ENCODE data around the gene ABL2.

Gene ABL2

DNA sequence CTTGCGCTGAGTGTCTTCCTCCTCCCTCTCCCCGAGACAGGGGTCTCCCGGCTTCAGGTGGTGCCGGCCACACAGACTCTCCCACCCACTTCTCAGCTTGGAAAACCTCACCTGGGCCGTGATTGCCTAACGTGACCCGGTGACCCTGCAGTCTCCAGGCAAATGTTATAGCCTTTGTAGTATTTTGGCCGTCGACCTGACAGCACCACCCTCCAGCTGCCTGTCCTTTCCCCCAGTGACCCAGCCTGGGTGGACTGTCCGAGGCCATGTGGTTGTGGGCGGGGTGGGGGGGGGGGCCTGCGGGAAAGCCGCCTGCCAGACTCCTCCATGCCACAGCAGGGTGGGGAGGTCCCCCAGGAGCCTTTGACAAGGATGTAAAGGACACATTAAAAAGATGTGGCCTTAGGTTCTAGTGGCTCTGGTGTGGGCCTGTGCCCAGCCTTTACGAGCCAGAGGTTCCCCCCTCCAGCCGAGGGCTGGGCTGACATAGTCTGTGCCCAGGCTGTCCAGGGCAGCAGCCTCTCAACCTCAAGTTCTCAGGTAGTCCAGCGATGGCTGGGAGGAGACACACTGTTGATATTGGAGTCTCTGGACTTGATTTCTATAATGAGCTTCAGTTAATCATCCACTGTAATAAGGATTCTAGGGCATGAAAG is 139.5 kb downstream of the ABL2 start:
- DNase-seq: no peak

DNA sequence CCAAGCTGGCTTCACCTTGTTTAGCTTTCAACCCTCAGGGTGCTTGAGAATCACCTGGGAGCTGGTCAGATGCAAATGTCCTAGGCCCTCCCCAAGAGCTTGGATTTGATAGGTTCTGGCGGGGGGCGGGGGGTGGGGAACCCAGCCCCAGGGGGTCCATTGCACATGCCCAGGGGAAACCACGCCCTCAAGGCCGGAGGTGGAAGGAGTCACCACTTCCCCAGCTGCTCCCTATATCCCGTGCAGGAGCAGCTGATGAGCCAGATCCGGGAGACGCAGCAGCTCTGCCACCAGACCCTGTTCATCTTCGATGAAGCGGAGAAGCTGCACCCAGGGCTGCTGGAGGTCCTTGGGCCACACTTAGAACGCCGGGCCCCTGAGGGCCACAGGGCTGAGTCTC is 141.8 kb downstream of the ABL2 start:
- no peak for DNase-seq

DNA sequence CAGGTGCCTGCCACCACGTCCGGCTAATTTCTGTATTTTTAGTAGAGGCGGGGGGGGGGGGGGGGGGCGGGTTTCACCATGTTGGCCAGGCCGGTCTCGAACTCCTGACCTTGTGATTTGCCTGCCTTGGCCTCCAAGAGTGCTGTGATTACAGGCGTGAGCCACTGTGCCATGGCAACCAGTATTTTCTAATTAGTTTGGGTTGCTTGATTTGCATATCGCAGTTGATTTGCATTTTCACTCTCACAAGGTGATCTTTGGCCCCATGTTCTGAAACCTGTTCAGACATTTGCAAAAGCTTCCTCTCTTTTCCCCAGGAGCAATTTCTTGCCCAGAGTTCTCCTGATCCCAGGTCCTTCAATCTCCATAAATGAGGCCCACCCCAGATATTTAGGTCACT is 145.9 kb downstream of the ABL2 start:
- no peak for DNase-seq

DNA sequence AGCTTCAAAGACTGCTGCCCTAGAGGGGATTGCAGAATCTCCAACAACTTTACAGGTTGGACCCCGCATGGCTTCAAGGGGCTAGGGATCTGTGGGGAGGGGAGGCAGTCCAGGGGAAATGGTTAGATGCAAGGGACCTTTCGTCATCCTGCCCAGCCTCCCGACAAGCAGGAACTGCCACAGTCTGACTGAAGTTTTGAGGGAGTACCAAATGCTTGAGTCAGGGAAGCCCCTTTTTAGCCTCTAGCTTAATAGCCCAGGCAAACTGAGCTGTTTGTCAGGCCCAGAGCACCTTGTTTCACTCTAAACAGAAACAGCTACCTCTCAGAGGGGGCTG is 146.5 kb downstream of the ABL2 start:
- DNase-seq: no peak

DNA sequence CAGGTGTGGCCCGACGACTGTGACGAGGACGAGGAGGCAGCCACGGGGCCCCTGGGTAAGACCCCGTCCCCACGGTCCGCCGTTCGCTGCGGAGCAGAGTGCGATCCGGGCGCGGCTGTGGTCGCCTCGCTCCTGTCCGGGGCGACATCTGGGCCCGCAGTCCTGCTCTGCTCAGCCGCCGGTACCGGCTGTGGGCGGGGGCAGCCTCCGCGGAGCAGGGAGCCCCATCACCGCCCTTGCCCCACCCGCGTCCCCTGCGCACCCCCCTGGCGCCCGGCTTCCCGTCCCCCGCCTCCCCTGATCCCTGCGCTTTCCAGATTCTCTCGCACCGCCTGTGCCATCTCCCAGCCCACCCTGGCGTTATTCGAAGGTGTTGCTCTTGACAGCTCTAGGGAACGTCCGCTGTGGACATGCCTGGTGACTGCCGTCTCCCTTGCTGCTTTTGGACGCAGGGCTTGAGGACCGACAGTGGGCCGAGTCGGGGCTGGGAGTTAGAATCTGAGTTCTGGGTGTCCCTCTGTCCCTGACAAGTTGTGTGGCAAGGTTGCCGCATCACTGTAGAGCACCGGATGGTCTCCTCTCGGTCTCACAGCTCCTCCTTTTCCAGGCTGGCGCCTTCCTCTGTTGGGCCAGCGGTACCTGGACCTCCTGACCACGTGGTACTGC is 147.0 kb downstream of the ABL2 start:
- peak; percentile 25 to 31 for DNase-seq

DNA sequence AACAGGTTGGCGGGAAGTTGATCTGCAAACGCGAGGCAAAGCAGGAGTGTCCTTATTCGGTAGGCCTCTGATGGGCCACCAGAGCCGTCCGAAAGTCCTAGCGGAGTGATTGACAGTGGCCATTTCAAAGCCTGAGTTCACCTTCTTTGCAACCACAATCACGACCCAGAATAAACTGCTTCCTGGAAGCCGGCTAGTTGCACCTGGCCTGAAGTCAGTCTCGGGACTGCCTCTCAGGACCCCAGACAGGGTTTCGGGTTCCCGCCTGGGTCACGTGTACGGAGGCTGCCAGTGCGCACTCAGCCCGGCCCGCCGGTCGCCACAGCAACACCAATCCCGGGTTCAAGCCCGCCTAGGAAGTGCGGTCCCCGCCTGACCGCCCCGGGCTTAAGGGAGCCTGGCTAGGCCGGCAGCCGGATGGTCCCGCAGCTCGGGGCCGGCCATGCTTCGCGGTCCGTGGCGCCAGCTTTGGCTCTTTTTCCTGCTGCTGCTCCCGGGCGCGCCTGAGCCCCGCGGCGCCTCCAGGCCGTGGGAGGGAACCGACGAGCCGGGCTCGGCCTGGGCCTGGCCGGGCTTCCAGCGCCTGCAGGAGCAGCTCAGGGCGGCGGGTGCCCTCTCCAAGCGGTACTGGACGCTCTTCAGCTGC is 147.7 kb downstream of the ABL2 start, which contains the start of gene TOR3A:
Gene TOR3A (plus strand): TSS at position 384 of the 646 bp plus-strand sequence. CDS start 59 bp downstream, at position 443.
- peak; percentile 63 to 74 for DNase-seq

DNA sequence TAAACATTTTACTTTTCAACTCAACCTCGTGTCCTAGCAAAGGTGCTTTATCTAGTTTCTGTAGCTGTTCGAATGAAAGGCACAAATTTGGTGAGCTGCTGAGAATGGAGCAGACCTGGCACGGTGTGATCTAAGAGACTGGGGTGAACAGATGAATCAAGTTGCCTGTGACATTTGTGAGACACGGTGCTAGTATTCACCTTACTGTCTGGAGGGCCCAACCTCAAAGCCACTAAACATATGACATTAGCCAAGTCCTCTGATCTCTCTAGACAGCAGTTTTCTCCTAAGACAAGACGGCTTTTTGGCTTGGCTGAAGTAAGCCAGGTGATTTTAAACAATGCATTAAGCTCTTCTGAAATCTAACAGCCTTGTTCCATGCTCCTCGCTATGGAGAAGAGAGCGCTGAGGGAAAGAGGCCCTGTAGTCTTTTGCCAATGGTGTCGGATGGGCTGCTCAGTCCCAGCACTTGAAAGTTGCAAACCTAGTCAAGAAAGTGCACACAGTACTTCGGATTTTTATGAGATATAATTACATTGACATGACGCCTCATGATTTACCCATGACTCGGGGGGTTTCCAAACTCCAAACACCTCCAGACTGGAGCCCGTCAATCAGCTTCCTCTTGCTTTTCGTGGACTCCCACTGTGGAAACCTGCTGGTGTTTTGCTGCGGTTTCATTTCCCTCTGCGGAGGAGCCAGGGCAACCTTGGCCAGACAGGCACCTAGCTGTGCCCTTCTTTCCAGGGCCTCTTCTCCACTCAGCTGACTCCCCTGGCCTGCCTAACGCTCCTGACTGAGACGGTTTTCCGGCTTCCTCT is 148.4 kb downstream of the ABL2 start:
- peak; percentile 13 to 30 for DNase-seq

DNA sequence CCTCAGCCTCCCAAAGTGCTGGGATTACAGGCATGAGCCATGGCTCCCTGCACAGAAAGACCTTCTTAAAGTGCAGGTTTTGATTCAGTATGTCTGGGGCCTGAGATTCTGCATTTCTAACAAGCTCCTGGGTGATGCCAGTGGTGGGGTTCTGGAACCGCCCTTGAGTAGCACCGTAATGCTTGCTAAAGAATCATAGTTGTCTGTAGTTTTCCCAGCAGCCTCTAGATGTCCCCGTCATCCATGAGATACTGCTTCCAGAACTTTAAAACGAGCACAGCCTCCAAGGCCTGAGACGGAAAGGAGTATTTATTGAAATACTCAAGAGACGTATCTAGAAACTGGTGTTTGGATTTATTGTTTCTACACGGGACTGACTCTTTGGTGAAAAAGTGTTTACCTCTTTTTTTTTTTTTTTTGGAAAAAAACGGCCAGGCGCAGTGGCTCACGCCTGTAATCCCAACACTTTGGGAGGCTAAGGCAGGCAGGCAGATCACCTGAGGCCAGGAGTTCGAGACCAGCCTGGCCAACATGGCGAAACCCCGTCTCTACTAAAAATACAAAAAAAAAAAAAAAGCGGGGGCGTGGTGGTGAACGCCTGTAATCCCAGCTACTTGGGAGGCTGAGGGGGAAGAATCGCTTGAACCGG is 150.2 kb downstream of the ABL2 start:
- peak; percentile 13 to 40 for DNase-seq

DNA sequence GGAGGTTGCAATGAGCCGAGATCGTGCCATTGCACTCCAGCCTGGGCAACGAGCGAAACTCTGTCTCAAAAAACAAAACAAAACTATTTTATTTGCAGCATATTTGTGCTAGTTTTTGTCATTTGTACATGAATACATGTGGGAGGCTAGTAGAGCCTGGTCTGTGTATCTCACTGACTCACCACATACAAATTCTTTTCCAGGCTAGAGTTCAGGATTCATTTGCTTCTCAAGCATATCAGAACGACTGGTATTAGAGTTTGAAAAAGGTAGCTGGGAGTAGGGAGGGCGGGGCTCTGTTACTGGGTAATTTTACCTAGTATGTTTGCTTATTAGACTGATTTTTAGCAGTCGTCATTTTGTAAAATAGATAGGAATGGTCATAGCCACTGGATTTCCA is 152.1 kb downstream of the ABL2 start:
- no peak for DNase-seq

DNA sequence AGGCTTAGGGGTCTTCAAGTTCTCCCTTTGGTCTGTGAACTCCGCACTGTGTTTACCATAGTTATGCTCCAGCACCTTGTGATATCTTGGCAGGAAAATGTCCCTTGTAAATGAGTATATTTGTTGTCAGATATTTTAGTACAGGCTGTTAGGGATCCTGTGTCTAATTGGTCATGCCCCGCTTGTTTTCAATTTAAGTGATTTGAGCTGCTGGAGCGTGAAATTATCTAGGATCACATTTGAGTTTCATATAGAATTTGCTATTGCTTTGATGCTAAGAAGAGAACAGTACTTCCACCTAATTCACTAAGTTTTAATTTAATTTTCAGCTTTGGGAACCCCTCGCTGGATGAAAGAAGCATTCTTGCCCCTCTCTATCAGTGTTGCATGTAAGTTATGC is 163.0 kb downstream of the ABL2 start:
- DNase-seq: no peak

DNA sequence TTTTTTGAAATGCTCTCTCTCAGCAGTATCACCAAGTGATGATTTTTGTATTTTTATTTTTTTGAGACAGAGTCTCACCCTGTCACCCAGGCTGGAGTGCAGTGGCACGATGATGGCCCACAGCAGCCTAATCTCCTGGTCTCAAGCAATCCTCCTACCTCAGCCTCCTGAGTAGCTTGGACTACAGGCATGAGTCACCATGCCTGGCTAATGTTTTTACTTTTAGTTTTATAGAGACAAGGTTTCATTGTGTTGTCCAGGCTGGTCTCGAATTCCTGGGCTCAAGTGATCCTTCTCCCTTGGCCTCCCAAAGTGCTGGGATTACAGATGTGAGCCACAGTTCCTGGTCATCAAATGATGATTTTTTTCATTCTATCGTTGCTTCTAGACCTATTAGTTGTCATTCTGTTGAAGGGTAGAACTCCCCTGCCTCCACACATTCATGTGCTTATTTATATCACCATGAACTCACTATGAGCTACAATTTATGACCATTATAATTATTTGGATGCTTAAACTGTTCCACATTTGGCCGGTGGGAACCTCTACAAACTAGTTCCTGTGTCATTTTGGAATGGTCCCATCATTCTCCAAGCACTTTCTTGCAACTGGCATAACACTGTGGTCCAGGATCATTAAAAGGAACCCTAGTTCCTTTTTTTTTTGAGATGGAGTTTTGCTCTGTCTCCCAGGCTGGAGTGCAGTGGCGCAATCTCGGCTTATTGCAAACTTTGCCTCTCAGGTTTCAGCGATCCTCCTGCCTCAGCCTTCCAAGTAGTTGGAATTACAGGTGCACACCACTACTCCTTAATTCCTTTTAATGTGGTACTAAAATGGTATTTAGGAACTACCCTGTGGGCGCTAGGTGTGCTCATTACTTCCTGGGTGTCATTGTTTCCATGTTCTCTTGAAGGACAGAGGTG is 167.9 kb downstream of the ABL2 start:
- no peak for DNase-seq

DNA sequence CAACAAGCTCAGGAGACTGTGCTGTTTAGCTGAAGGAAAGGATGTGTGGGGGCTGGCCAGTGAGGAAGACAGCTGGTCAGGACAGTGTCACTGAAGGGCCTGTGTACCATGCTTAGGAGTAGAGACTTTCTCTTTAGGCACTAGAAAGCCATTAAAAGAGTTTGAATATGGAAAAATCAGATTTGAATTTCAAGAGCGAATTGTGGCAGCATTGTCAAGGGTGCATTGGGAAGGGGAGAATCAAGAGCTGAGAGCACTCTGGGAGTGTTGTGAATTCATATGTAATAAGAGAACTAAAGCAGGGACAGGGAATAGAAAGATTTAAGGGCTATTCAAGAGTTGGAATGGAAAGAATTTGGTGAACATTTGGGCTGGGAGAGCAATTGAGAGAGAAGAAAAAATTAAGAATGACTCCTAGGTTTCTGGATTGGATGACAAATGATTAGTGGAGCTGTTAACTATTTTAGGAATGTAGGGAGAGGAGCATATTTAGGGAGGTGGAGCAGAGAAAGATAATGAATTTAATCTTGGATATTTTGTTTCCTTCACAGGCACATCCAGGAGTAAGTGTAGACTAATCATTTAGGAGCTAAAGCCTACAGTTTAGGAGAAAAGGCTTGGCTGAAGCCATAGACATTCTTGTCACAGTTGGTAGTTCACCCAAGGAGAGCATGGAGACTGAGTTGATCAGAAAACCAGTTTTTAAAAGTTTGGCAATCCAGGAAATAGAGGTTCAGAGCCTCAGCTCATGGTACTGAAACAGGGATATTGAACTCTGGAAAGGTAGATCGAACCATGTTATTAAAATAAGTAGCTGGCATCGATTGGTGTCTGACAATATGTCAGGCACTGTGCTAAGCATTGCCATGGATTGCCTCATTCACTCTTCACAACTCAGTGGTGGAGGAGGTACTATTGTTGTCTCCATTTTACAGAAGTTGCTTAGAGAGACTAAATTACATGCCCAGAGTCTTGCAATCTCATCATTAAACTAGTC is 170.7 kb downstream of the ABL2 start:
- DNase-seq: no peak

DNA sequence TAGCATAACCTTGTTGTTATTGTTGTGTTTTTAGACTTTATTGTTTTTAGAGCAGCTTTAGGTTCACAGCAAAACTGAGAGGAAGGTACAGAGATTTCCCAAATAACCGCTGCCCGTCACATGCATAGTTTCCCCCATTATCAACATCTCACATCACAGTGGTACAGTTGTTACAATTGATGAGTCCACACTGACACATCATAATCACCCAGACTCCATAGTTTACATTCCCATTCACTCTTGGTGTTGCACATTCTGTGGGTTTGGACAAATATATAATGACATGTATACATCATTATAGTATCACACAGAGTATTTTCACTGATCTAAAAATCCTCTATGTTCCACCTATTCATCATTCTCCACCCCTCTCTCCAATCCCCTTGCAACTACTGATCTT is 173.5 kb downstream of the ABL2 start:
- DNase-seq: no peak

DNA sequence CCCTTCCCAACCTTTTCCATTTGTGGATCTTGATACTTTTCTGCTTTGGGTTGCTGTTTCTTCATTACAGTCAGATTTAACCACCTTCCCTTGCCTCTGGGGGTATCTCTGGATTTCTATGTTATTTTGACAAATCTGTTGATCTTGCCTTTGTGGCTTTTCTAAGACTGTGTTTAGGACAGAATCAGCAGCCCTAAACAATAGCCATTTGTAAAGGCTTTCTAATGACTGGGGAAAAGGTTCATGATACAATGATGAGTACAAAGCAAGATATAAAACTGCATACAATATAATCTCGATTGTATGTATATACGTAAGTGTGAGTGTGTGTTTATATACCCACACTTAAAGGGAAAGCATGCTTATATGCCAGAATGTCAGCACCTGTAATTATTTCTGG is 176.0 kb downstream of the ABL2 start:
- no peak for DNase-seq

DNA sequence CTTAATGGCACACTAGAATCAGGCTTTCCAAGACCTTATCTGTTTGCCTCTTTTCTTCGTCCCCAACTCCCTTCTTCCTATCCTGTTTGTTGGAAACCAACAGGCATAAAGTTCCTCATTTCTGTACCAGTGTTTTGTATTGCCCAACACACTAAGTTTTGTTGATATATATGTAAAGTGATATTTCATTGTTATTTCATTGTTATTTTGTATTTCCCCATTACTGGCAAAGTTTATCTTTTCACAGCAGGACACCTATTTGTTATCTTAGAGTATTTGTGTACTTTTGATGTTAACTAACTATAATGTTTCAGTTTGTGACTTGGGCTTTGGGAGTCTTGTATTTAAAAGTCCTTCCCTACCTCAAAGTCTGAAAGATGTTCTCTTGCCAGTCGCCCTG is 176.7 kb downstream of the ABL2 start:
- no peak for DNase-seq
